ENCODE results near the gene HIGD1A. TPM values are rescaled to one million over a fixed set of nuclear protein-coding genes. Genes with fewer than 3 reads are reported as not detected.

Gene HIGD1A
- total and polyA plus RNA-seq, 9 of the 15 experiments (the other 6 are each of a cell fraction or from before 2014, with no cell fraction given) = 165 to 1,185 (median 333) TPM

- 0 out of 2 replicates have a peak, but pooled peaks have one; percentile 17 for TF ChIP-seq ZHX1 (conservative IDR thresholded peaks at IDR 0.05; ENCODE audit: low read length)
- TF ChIP-seq XRCC3 (IDR thresholded peaks at IDR 0.05) = no peak
- TF ChIP-seq PHF8 (IDR thresholded peaks at IDR 0.05; ENCODE audit: borderline replicate concordance, low read length) = peak; percentile 92
- TF ChIP-seq IRF9 (tag; IDR thresholded peaks at IDR 0.05) = no peak
- TF ChIP-seq ETS2 (tag; IDR thresholded peaks at IDR 0.05; ENCODE audit: borderline replicate concordance, poor library complexity, severe bottlenecking) = no peak
- TF ChIP-seq GTF2A2 (tag; IDR thresholded peaks at IDR 0.05) = no peak
- TF ChIP-seq NFIX (CRISPR knock-in tag; IDR thresholded peaks at IDR 0.05; ENCODE audit: low read depth) = 0 out of 2 replicates have a peak, but pooled peaks have one; percentile 23
- no peak for TF ChIP-seq HNRNPUL1 (IDR thresholded peaks at IDR 0.05; ENCODE audit: low read length)
- no peak for TF ChIP-seq ZNF778 (CRISPR knock-in tag; IDR thresholded peaks at IDR 0.05)
- TF ChIP-seq KAT2B (IDR thresholded peaks at IDR 0.05; ENCODE audit: low read depth, low read length) = no peak
- peak; percentile 58 for TF ChIP-seq HBP1 (CRISPR knock-in tag; IDR thresholded peaks at IDR 0.05)
- no peak for TF ChIP-seq MYNN (IDR thresholded peaks at IDR 0.05)
- TF ChIP-seq MYNN (CRISPR knock-in tag; IDR thresholded peaks at IDR 0.05) = no peak
- no peak for TF ChIP-seq RBM15 (IDR thresholded peaks at IDR 0.05; ENCODE audit: insufficient read depth, low read length)
- no peak for TF ChIP-seq NCOA2 (IDR thresholded peaks at IDR 0.05; ENCODE audit: partially characterized antibody in 2 of 2)
- no peak; the same call in 1 of the 2 replicates for TF ChIP-seq ZNF263 (CRISPR knock-in tag; IDR thresholded peaks at IDR 0.05; ENCODE audit: borderline replicate concordance)
- no peak for TF ChIP-seq ZNF354B (CRISPR knock-in tag; IDR thresholded peaks at IDR 0.05)
- no peak for TF ChIP-seq ZNF695 (CRISPR knock-in tag; IDR thresholded peaks at IDR 0.05)
- TF ChIP-seq TSC22D4 (tag; IDR thresholded peaks at IDR 0.05) = no peak
- TF ChIP-seq HMG20B (CRISPR knock-in tag; IDR thresholded peaks at IDR 0.05) = no peak
- TF ChIP-seq RFX1 (IDR thresholded peaks at IDR 0.05) = no peak
- TF ChIP-seq GATAD2B (IDR thresholded peaks at IDR 0.05; ENCODE audit: borderline replicate concordance) = no peak
- peak; percentile 86; the same call in 1 of the 2 replicates for TF ChIP-seq HDGF (IDR thresholded peaks at IDR 0.05)
- peak; percentile 70; the same call in 1 of the 2 replicates for TF ChIP-seq ESRRA (IDR thresholded peaks at IDR 0.05; ENCODE audit: borderline replicate concordance, low read depth)
- no peak for TF ChIP-seq ZKSCAN8 (CRISPR knock-in tag; IDR thresholded peaks at IDR 0.05)
- TF ChIP-seq ZNF408 (CRISPR knock-in tag; IDR thresholded peaks at IDR 0.05; ENCODE audit: low read depth) = no peak
Measured at GRCh38 chr3:42804106-42804830, at the start of gene HIGD1A (continued).
